MCF 10A (cell line): ENCODE data around the gene TNNT2. TPM values are rescaled to one million over a fixed set of nuclear protein-coding genes. Genes with fewer than 3 reads are reported as not detected.

Experiments used
- Bru-seq: library from RNA; stranded (reverse); fragments of 400-500 nt; gene quantifications from one replicate; lab custom pipeline; 2021; lab: Mats Ljungman, UMichigan
- BruChase-seq, 2 experiments: library from RNA; stranded (reverse); fragments of 400-500 nt; gene quantifications; one replicate each; lab custom pipeline; 2021; lab: Mats Ljungman, UMichigan
- BruUV-seq: library from RNA; stranded (reverse); fragments of 400-500 nt; replicated peaks from 2 replicates; lab custom pipeline; 2021; lab: Mats Ljungman, UMichigan
- CTCF ChIA-PET: fragments of 300-600 bp; sonication (Branson Sonifier 250); formaldehyde crosslinking; extraction: SDS; loops from one replicate; lab custom pipeline; 2021; ENCODE audit warnings: antibody characterized with exemption, inconsistent platforms; lab: Yijun Ruan, JAX
- POLR2A ChIA-PET: fragments of 300-600, 350-650 bp; sonication (Branson Sonifier 250); formaldehyde crosslinking; extraction: SDS; loops from one replicate; lab custom pipeline; 2020; ENCODE audit warnings: antibody characterized with exemption, inconsistent platforms; lab: Yijun Ruan, JAX
- DNase-seq: peaks from one replicate; pipeline ENCODE4 v3.0.0-alpha.2; 2018; ENCODE audit not compliant: unreplicated experiment
- H3K27ac Mint-ChIP-seq: one replicate; pipeline ENCODE4 v1.8.0; 2022; ENCODE audit warnings: mild to moderate bottlenecking, low read depth, mixed read lengths; ENCODE audit not compliant: unreplicated experiment
- H3K27me3 Mint-ChIP-seq: one replicate; pipeline ENCODE4 v1.8.0; 2022; ENCODE audit warnings: mixed read lengths; ENCODE audit not compliant: insufficient read depth, unreplicated experiment
- H3K36me3 Mint-ChIP-seq: one replicate; pipeline ENCODE4 v1.8.0; 2022; ENCODE audit warnings: mild to moderate bottlenecking, moderate library complexity, mixed read lengths; ENCODE audit not compliant: insufficient read depth, unreplicated experiment
- H3K4me1 Mint-ChIP-seq: one replicate; pipeline ENCODE4 v1.8.0; 2022; ENCODE audit warnings: mixed read lengths; ENCODE audit not compliant: insufficient read depth, unreplicated experiment
- H3K4me3 Mint-ChIP-seq: one replicate; pipeline ENCODE4 v1.8.0; 2022; ENCODE audit warnings: mild to moderate bottlenecking, moderate library complexity, mixed read lengths; ENCODE audit not compliant: unreplicated experiment
- H3K9me3 Mint-ChIP-seq: one replicate; pipeline ENCODE4 v1.8.0; 2022; ENCODE audit warnings: mixed read lengths; ENCODE audit not compliant: unreplicated experiment
- intact Hi-C: fragments of 100-400 bp; cut with micrococcal nuclease; formaldehyde crosslinking; loops from 2 replicates; pipeline ENCODE4 v1.14.1; 2022
- long read RNA-seq: library from polyadenylated mRNA; stranded (forward); transcript quantifications from one replicate; pipeline ENCODE4 v2.0.0, GENCODE V29; 2022
- total RNA-seq: library from RNA; stranded (reverse); gene quantifications from 2 replicates; pipeline ENCODE4 v1.2.3, GENCODE V29; 2022
- TF ChIP-seq, protein P1 (sequence below): fragments of 200-600 bp; IDR thresholded peaks from one replicate; pipeline ENCODE4 v1.8.0; 2022; ENCODE audit warnings: antibody characterized with exemption, mild to moderate bottlenecking; ENCODE audit not compliant: unreplicated experiment

Gene TNNT2
- 0.37 and 0.61 TPM in 2 replicates for total RNA-seq
- percentile 18 among the genes with signal in this experiment for Bru-seq, nascent RNA
- percentile 42 among the genes with signal in this experiment for BruChase-seq, experiment 1, labeled RNA remaining after a 6-hour chase
- BruChase-seq, experiment 2, labeled RNA remaining after a 2-hour chase = percentile 31 among the genes with signal in this experiment
- long read RNA-seq = 0 reads

DNA sequence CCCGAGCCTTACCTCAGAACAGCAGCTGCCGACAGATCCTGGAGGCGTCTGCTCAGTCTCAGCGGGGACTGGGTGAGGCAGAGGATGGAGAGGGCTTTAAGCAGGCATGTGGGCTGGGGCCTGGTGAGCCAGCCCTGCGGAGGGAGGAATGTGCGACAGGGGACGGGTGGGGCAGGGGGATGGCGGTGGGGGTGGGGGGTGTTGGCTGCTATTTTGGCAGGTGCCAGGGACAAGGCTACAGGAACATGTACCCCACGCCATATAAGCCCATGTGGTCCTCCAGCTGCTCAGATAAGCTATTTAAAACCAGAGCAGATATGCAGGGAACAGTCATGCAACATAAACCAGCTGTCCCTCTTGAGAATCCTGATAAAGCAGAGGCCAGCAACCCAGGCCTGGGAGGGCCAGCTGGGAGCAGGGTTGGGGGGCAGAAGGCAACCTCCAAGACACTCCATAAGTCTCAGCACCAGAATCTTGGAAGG lies at the start of gene TNNT2:
TSS of gene TNNT2 (minus strand) at position 70 of the 482 bp plus-strand sequence. CDS start 4,426 bp downstream, outside the sequence.
- H3K4me3 Mint-ChIP-seq = no peak within 1 kb of the TSS
- H3K4me1 Mint-ChIP-seq = no peaks in the 10 kb centered on the region
- ChIA-PET CTCF (interaction anchor here (0.6 to 1.9 kb wide), 5 partner anchors 15 to 123 kb away, joined by 3 to 8 read pairs (median 4); no protein-coding TSS in a partner anchor), POLR2A (interaction anchor here (1.5 kb wide), 1 partner anchor 20 kb away, joined by 3 read pairs; no protein-coding TSS in a partner anchor)
- H3K36me3 Mint-ChIP-seq = no peaks in the 10 kb centered on the region
- no peak for DNase-seq
- H3K27ac Mint-ChIP-seq = no peak within 1 kb of the TSS
- BruUV-seq = no TSS peak
- peaks cover 27% of the 10 kb centered on the region for H3K27me3 Mint-ChIP-seq
- intact Hi-C loops = no loop called here
- H3K9me3 Mint-ChIP-seq = no peaks in the 10 kb centered on the region
- TF ChIP-seq, protein P1, sequence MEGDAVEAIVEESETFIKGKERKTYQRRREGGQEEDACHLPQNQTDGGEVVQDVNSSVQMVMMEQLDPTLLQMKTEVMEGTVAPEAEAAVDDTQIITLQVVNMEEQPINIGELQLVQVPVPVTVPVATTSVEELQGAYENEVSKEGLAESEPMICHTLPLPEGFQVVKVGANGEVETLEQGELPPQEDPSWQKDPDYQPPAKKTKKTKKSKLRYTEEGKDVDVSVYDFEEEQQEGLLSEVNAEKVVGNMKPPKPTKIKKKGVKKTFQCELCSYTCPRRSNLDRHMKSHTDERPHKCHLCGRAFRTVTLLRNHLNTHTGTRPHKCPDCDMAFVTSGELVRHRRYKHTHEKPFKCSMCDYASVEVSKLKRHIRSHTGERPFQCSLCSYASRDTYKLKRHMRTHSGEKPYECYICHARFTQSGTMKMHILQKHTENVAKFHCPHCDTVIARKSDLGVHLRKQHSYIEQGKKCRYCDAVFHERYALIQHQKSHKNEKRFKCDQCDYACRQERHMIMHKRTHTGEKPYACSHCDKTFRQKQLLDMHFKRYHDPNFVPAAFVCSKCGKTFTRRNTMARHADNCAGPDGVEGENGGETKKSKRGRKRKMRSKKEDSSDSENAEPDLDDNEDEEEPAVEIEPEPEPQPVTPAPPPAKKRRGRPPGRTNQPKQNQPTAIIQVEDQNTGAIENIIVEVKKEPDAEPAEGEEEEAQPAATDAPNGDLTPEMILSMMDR = no peak

DNA sequence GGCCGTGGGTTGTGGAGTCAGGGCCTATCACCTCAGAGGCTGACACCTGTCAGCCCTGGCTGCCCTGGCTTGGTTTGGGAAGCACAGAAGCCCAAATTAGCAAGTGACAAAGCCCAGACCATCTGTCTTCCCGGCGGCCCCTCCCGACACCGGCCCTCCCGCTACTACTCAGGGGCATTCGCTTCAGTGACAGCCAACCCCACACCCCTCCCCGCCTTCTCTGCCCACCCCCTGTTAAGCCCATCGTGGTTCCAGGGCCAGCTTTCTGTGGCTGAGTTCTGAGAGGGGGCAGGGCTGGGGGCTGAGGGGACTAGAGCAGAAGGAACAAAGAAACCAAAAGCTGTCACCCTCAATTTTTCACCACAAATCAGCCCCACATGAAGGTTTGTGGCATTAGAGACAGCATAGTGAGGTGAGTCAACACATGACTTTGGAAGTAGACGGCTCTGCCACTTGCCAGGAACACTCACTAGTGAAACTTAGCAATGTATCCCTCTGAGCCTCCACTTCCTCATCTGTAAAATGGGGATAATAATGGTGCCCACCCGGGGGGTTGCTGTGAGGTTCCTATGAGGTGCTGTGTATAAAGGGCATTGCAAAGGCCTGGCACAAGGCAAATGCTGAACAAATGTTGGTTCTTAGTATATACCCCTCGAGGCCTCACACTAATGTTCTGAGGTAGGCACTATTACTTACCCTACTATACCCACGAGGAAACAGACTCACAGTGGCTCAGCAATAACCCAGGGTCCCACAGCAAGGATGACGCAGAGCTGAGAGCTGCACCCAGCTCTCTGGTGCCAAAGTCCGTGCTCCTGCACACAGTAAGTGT lies 49.2 kb upstream of the TNNT2 start:
- BruUV-seq = no TSS peak
- no peaks in the 10 kb centered on the region for H3K36me3 Mint-ChIP-seq
- no peak overlapping the region for H3K4me3 Mint-ChIP-seq
- no peak overlapping the region for H3K27ac Mint-ChIP-seq
- no peaks in the 10 kb centered on the region for H3K4me1 Mint-ChIP-seq
- POLR2A ChIA-PET = interaction anchor here (0.6 to 1.2 kb wide), 4 partner anchors 9 to 35 kb away, joined by 3 to 4 read pairs (median 3); no protein-coding TSS in a partner anchor
- H3K27me3 Mint-ChIP-seq = peaks cover 1% of the 10 kb centered on the region
- TF ChIP-seq, protein P1 = no peak
- CTCF ChIA-PET = interaction anchor here (0.6 to 3.2 kb wide), 8 partner anchors 9 to 86 kb away, joined by 3 to 24 read pairs (median 6); no protein-coding TSS in a partner anchor
- intact Hi-C loops = no loop called here
- no peaks in the 10 kb centered on the region for H3K9me3 Mint-ChIP-seq
- no peak for DNase-seq

DNA sequence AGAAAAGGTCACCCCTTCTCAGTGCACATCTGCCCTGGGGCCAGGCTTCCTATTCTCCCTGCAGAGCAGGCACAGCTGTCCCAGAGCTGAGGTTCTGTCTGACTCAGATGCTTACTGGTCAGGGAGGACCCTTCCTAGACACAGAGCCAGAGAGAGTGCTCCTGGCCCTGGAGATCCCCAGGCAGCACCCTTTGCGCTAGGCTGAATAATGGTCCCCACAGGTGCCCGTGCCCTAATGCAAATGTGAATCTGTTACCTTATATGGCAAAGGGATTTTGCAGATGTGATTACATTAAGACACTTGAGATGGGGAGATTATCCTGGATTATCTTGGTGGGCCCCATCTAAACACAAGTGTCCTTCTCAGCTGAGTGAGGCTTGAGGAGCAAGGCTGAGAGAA lies 46.7 kb upstream of the TNNT2 start:
- TF ChIP-seq, protein P1 = no peak
- peaks cover 20% of the 10 kb centered on the region for H3K27me3 Mint-ChIP-seq
- no peaks in the 10 kb centered on the region for H3K9me3 Mint-ChIP-seq
- CTCF ChIA-PET = interaction anchor here (1.1 to 3.2 kb wide), 4 partner anchors 12 to 62 kb away, joined by 3 to 24 read pairs (median 8); no protein-coding TSS in a partner anchor
- intact Hi-C loops = no loop called here
- no peak overlapping the region for H3K4me3 Mint-ChIP-seq
- no peaks in the 10 kb centered on the region for H3K36me3 Mint-ChIP-seq
- DNase-seq = no peak
- no peak overlapping the region for H3K27ac Mint-ChIP-seq
- no TSS peak for BruUV-seq
- H3K4me1 Mint-ChIP-seq = no peaks in the 10 kb centered on the region
- POLR2A ChIA-PET = interaction anchor here (0.5 kb wide), 1 partner anchor 477 kb away, joined by 3 read pairs; no protein-coding TSS in a partner anchor
